NCI-H526 (cell line): ENCODE results near the gene GLP2R.
A peak's percentile ranks its signal among the peaks of the same experiment; 100 is the strongest.

ENCODE experiments used
- DNase-seq, 2 experiments: peaks; one replicate each; lab custom pipeline; 2025; lab: John Stamatoyannopoulos, UW

GLP2R gene

DNA sequence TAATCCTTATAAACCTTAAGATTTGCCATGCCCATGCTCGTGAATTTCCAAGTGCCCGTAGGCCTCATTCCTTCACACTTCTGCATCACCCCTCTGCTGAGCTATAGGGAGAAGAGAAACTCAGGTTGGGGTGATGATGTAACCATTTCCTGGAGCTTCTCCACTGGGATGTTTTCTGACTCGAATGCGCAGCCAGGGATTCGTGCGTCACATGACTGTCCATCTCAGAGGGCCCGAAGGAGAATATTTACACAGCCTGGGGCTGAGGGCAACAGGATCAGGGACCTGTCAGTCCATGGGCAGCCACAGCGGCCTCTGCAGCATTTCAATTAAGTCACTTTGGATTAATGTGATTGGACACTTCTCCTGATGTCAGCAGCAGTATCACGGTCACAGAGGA lies 12.6 kb upstream of the GLP2R start:
- DNase-seq, result no peak

DNA sequence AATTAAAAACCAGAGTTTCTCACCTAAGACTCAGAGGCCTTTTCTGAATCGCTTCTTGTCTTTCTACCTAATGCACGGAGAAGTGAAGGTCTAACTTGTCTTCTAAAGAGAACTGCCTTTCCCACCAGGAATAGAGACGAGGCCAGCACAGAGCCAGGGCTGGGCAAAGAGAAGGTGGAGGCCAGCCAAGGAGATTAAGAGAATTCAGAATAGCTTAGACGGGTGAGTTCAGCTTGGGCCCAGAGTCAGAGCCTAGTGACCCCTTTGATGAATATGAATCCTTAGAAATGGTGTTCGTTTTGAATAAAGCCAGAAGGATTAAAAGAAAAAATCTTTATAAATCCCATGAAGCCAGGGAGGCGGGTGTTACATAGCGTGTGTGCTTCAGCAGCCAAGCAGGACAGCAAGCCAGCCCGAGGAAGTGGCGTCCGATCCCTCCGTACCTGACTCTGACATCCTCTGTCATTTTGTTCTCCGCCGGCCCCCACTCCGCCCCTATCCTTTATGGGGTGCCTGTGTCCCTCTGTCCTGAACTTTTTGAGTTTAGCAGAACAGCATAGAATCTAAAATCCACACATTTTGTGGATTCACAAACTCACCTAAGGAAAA lies 11.3 kb upstream of the GLP2R start:
- DNase-seq, result no peak

- DNase-seq, result no peak
Measured at GRCh38 chr17:9816472-9816871, 9.3 kb upstream of the GLP2R start.

- peak; percentile 55 to 77 for DNase-seq
Measured at GRCh38 chr17:9817086-9817485, 8.6 kb upstream of the GLP2R start.

GRCh38 chr17:9818760-9819159 lies 7.0 kb upstream of the GLP2R start:
- DNase-seq, result no peak

DNA sequence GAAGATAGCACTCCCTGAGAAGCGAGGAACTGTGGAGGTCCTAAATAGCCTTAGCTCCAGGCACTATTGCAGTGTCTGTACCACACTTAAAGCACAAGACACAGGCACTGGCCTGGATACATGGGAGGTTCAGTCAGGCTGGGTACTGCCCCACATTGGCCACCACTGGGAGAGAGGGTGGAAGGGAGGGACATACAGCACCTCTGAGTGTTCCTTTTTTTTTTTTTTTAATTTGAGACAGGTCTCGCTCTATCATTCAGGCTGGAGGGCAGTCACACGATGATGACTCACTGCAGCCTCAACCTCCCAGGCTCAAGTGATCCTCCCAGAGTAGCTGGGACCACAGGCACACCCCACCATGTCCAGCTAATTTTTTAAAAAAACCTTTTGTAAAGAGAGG lies 5.3 kb upstream of the GLP2R start:
- no peak for DNase-seq

DNA sequence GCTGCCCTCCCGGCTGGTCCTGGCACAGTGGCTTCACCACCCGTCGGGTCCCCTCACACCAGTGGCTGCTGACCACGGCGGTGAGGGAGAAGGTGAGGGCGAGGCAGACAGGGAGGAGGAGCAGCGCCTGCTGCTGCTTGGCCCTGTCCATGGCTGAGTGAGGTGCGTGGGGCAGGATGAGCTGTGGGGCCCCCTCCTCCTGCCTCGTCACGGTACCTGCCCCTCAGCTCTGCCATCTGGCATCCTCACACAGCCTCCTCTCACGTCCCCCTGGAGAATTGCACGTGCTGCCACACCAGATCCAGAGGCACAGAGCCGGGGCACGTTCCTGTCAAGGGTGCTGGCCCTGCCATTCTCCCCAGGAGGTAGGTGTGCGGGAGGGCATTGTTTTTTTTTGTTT lies 3.8 kb upstream of the GLP2R start, which contains the start of gene GSG1L2:
TSS of gene GSG1L2 (minus strand) at position 159 of the 400 bp plus-strand sequence. CDS start at position 151, 8 bp downstream.
- no peak for DNase-seq

DNA sequence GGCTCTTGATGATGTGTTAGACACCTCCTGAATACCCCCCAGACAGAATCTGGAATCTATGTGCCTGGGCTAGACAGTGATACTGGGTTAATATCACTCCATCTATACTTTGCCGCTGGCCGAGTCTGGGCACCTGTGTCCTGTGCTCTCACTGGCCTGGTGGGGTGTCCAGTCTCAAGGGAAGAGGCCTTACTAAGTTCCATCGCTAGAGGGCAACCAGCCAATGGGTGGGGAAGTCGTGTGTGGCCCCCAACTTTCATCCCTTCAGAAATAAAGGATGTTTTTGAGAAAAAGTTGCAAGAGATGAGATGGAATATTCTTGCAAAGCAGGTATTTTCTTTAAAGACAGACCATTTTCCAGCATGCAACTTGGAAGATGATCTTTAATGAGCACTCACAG lies 1.6 kb upstream of the GLP2R start:
- DNase-seq, result no peak

DNA sequence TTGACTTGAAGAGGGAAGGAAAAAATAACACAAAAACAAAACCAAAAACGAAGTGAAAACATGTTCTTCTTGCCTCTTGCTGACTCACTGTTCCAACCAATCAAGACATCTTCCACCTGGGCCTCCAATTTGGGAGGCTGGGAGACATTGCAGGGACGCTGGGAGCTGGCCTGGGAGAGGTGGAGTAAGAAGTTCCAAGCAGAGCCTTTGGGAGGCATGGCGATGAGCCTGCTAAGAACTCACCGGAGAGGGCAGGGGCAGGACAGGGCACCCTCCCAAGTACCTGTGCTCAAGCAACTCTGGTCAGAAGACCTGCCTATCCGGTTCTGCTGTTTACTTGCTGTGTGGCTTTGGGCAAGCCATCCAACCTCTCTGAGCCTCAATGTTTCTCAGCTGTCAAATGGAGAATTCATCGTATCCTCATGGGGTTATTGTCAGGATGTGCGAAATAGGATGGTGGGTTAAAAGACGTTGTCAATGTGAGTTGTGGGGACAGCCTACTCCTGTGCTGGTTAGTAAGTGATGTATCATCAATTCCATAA lies 856 bp upstream of the GLP2R start:
- no peak for DNase-seq

- DNase-seq, result no peak
Measured at GRCh38 chr17:9828296-9829295, 2.9 kb downstream of the GLP2R start.

- no peak for DNase-seq
Measured at GRCh38 chr17:9829343-9829742, 3.6 kb downstream of the GLP2R start.

DNA sequence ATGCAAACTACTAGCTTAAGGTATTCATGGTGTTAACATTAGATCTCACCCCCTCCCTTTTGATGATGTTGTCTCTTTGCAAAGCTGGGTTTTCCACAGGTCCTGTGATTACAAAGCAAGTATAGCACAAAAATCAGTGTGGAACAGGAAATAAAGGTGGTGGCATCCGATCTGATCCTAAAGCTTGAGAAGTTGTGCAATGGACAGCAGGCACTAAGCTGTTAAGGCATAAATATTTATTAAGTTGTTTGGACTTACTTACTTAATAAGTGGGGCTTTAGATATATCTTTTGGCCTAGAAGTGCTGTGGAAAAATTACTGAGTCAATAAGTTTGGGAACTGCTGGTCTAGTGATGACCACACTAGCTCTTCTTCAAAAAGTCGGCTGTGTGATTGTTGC lies 5.0 kb downstream of the GLP2R start:
- no peak for DNase-seq

- no peak for DNase-seq
Measured at GRCh38 chr17:9833922-9834321, 8.2 kb downstream of the GLP2R start.

DNA sequence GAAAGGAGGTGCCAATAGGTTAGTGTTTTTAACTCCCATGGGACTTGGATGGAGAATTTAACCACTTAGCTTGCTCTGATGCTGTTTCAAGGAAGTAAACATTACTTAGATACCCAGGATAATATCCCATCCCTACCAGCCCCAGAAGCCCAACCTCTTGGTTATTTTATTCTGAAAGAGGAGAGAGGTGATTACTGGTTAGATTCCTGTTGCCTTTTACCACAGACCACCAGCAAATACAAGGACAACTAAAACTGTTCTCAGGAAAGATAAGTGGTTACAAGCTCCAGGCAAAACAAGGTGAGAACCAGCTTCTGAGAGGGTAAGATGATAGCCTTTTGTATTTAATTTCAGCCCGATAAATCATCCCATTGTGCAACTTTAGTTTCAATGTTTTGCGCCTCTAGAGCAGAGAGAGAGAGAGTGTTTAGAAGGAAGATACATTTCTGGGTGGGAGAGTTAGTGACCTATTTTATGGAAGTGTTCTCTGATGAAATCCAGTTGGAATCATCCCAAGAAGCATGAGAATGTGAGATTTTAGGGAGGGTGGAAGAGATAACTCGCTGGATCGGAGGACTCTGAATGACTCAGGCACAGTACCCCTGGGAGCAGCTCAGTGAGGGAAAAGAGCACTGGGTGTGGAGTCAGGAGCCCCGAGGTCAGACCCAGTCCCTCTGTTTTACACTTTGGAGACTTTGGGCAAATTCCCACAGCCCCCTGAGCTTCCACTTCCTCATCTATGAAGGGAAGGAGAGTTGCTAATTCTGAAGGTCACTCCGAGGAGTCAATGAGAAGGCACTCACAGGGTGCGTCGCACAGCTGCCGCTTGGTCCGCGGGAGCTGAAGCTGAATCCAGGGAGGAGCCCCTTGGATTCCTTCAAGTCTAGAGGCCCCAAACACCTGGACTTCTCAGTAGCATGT lies 12.1 kb downstream of the GLP2R start:
- DNase-seq, result no peak

DNA sequence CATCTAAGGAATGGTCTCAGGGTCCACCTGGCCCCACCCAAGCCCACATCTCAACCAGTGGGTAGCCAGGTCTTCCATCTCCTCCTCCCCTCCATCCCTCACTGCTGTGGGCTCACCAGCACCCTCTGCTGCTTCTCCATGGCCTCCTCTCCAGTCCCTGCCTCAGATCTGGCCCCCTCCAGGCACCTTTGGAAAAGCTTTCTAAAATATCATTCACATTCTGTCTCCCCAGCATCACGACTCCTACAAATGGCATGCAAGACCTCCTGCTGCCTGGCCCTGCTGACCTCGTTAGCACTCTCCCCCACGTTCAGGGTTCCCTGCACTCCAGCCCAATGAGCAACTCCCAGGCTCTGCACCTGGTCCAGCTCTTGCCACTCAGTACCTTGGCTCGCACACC lies 13.7 kb downstream of the GLP2R start:
- no peak for DNase-seq

- DNase-seq, result no peak
Measured at GRCh38 chr17:9842057-9842758, 16.5 kb downstream of the GLP2R start.

DNA sequence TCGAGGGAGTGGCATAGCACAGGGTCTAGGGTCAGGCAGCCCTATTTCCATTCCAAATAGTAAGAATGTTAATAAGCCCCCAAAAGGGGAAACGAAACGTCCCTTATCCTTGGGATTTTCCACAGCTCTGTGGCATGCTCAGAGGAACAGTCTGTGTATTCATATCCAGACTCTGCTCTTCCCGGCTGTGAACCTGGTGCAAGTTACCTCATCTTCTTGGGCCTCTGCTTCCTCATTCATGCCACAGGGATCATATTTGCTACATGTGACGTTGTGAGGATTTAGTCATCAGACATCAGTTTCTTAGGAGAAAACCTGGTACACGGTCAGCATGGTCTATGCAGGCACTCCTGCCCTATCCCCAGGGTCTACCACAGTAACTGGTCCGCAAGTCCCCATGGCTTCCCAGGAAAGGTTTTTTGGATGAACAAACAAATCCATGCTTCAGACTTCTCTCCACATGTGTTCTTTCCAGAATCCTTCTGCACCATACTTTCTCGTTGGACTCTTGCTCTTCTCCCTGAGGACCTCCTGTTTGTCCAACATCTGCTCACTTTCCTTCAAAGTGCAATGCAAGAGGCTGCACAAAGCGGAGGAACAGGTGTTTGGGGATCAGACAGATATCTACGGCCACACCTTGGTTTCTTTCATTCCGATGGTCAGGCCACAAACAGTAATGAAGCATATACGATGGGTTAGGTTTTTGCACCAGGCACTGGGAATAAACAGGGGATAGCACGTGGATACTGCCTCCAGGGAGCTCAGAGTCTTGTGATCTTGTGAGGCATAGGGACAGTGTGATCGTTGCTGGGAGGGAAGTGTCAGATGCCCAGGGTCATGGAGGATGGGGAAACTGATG lies 17.7 kb downstream of the GLP2R start:
- no peak for DNase-seq

GRCh38 chr17:9844153-9844552 lies 18.4 kb downstream of the GLP2R start:
- no peak for DNase-seq

DNA sequence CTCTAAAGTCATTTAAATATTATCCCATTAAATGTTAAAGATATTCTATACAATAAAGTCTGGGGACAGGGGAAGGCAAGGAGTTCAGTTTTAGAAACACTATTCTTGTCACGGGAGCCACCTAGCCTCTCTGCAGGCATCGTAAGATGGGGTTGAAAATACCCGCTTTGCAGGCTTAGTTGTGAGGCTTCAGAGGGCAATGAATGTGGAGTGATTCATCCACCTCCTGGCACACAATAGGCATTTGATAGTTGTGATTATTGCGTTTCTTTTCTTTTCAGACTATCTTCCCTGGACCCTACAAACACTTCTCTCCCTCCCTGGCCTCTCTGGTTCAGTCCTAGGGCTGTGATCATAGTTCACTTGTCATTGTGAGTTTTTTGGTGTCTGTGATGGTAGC lies 19.6 kb downstream of the GLP2R start:
- no peak for DNase-seq

DNA sequence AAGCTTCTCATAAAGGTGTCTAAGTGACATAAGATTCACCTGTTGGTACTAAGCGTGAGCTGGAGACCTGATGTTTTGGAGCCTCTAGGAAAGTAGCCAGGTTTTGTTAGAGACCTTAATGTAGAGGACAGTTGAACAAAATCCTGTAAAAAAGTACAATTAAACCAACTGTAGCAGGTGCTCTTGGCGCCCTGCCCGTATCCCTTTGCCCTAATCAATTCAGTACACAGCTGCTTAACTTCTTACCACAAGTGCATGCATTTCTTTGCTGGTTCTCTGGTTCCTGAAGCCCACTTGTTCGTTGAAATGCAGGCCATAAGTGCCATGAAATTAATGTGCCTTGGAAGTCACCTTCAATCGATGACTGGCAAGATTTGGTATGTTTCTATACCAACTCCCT lies 24.4 kb downstream of the GLP2R start:
- DNase-seq, result no peak
